ENCODE measurements around the gene CELSR3. TPM values are rescaled to one million over a fixed set of nuclear protein-coding genes. Genes with fewer than 3 reads are reported as not detected.
A peak's percentile ranks its signal among the peaks of the same experiment; 100 is the strongest.

The CELSR3 gene
- total and polyA plus RNA-seq, 2 of the 4 experiments (the other 2 are of a cell fraction): 0.18 to 0.63 TPM

GRCh38 chr3:48689384-48689783 lies 26.7 kb upstream of the CELSR3 start:
- in situ Hi-C loops (cut with MboI; ENCODE audit: low sequenced_read_pairs) (no loop called here), intact Hi-C loops (cut with micrococcal nuclease) (loop anchor here (5.0 kb wide), 1 partner anchor 222 kb away; a partner anchor contains a TSS), dilution Hi-C loops (cut with HindIII; ENCODE audit: low sequenced_read_pairs, unreplicated experiment) (no loop called here)
- H3K9ac ChIP-seq (ENCODE audit: low read depth, low read length): no peak overlapping the region
- H3K18ac ChIP-seq (ENCODE audit: low read depth, low read length): no peak overlapping the region
- ATAC-seq (ENCODE audit: low read depth): no peak
- ChIA-PET POLR2A (ENCODE audit: unreplicated experiment) (no interaction called here), CTCF (no interaction called here)
- H3K23ac ChIP-seq (ENCODE audit: low read depth, low read length): no peak overlapping the region
- H3K27me3 ChIP-seq (ENCODE audit: control insufficient read depth, insufficient read depth, low read length): no peaks in the 10 kb centered on the region
- no peak overlapping the region for H3K27ac ChIP-seq (ENCODE audit: insufficient read depth, low read length)
- no peak overlapping the region for H4K8ac ChIP-seq (ENCODE audit: low read depth in 2 of 2, low read length in 2 of 2)
- H2AK9ac ChIP-seq (replicated peaks; ENCODE audit: low read depth, low read length, poor library complexity): peak overlapping the region; percentile 42
- no peak overlapping the region for H3K4ac ChIP-seq (ENCODE audit: low read depth, low read length)
- BruUV-seq (replicated peaks): no TSS peak
- peaks cover 39 to 84% of the 10 kb centered on the region in 2 experiments for H3K79me1 ChIP-seq (ENCODE audit: low read depth in 1 of 2, low read length in 2 of 2)
- H4K20me1 ChIP-seq (ENCODE audit: insufficient read depth, low read length): peaks cover 54% of the 10 kb centered on the region
- H4K91ac ChIP-seq (ENCODE audit: insufficient read depth, low read depth, low read length): no peak overlapping the region
- H3K56ac ChIP-seq (ENCODE audit: extremely low read depth, insufficient read depth, low read length): no peak overlapping the region
- H2BK120ac ChIP-seq (ENCODE audit: low read depth, low read length): no peak overlapping the region
- no peaks in the 10 kb centered on the region for H3K9me3 ChIP-seq (ENCODE audit: control insufficient read depth, insufficient read depth, low read length)
- peaks cover 42% of the 10 kb centered on the region for H3K4me1 ChIP-seq (ENCODE audit: control insufficient read depth, insufficient read depth, low read length)
- no peak for DNase-seq
- H2AK5ac ChIP-seq (ENCODE audit: low read depth, low read length): peak overlapping the region; percentile 64; the same call in 1 of the 2 replicates
- H2AFZ ChIP-seq (replicated peaks; ENCODE audit: low read length, poor library complexity): peak overlapping the region; percentile 15
- no peak overlapping the region for H3K4me2 ChIP-seq (ENCODE audit: low read depth, low read length)
- no peak for TF ChIP-seq MAFK (IDR thresholded peaks at IDR 0.05; ENCODE audit: low read depth, low read length)
- TF ChIP-seq MXI1 (IDR thresholded peaks at IDR 0.05; ENCODE audit: borderline replicate concordance, low read depth, low read length): no peak
- TF ChIP-seq CHD1 (IDR thresholded peaks at IDR 0.05; ENCODE audit: low read depth, low read length): no peak
- TF ChIP-seq BHLHE40 (IDR thresholded peaks at IDR 0.05; ENCODE audit: low read depth, low read length): no peak
- no peak for TF ChIP-seq CTCF (conservative IDR thresholded peaks at IDR 0.05; ENCODE audit: low read depth, low read length)
- no peak for TF ChIP-seq MAZ (IDR thresholded peaks at IDR 0.05; ENCODE audit: borderline replicate concordance, low read depth, low read length)
- no peak for TF ChIP-seq POLR2A (IDR thresholded peaks at IDR 0.05; ENCODE audit: low read depth, low read length)
- no peak for TF ChIP-seq ELK1 (IDR thresholded peaks at IDR 0.05; ENCODE audit: borderline replicate concordance, low read depth, low read length)
- no peak for TF ChIP-seq FOS (IDR thresholded peaks at IDR 0.05; ENCODE audit: low read depth, low read length)
- no peak for TF ChIP-seq SMC3 (IDR thresholded peaks at IDR 0.05; ENCODE audit: low read depth, low read length)
- TF ChIP-seq RAD21 (IDR thresholded peaks at IDR 0.05; ENCODE audit: low read length): no peak
- peaks cover 54% of the 10 kb centered on the region for H3K36me3 ChIP-seq (ENCODE audit: control insufficient read depth, insufficient read depth, low read length)
- no peak overlapping the region for H2BK20ac ChIP-seq (ENCODE audit: low read depth, low read length)
- no peak overlapping the region for H4K5ac ChIP-seq (ENCODE audit: low read depth, low read length)
- 100% methylated on average over 1 of the region's 5 CpGs; no CpG with 5 or more reads in 1 of the 2 experiments for WGBS, 2 experiments (ENCODE audit: extremely low coverage in 2 of 2, insufficient read length in 1 of 2)
- peaks cover 27% of the 10 kb centered on the region for H3K9me1 ChIP-seq (ENCODE audit: insufficient read depth, low read length)
- no peak overlapping the region for H2BK5ac ChIP-seq (ENCODE audit: low read depth, low read length, poor library complexity, severe bottlenecking)
- no peak overlapping the region for H2BK15ac ChIP-seq (ENCODE audit: low read depth, low read length)
- H3K4me3 ChIP-seq (ENCODE audit: insufficient read depth, low read depth, low read length): no peak overlapping the region
- no peak overlapping the region for H3K14ac ChIP-seq (replicated peaks; ENCODE audit: low read depth, low read length)
